ENCODE measurements around the gene COL27A1. TPM values are rescaled to one million over a fixed set of nuclear protein-coding genes. Genes with fewer than 3 reads are reported as not detected.
A peak's percentile ranks its signal among the peaks of the same experiment; 100 is the strongest.

The COL27A1 gene
- total and polyA plus RNA-seq, 2 experiments from 2014 or later, result 44.6 to 47.0 TPM

GRCh38 chr9:114301798-114302565 lies 146.6 kb downstream of the COL27A1 start:
- DNase-seq (ENCODE audit: low spot score), result no peak
- Histone ChIP-seq H3K4me1 (ENCODE audit: insufficient read depth) (no peaks in the 10 kb centered on the region), H3K27ac (no peak overlapping the region), H3K27me3 (no peaks in the 10 kb centered on the region), H3K9me2 (replicated peaks; ENCODE audit: insufficient read depth) (no peaks in the 10 kb centered on the region), H3K4me3 (no peak overlapping the region), H4K20me1 (ENCODE audit: insufficient read depth, poor library complexity, severe bottlenecking) (no peaks in the 10 kb centered on the region), H3K9me3 (ENCODE audit: low read depth) (no peaks in the 10 kb centered on the region), H3K36me3 (replicated peaks; ENCODE audit: insufficient read depth, low read depth) (no peaks in the 10 kb centered on the region), H3K79me2 (no peaks in the 10 kb centered on the region), H2AFZ (no peak overlapping the region), H3K4me2 (no peak overlapping the region)
- TF ChIP-seq CTCF (IDR thresholded peaks at IDR 0.05; ENCODE audit: poor library complexity) (no peak), EZH2 (IDR thresholded peaks at IDR 0.05; ENCODE audit: borderline replicate concordance) (no peak), EZH2phosphoT487 (IDR thresholded peaks at IDR 0.05; ENCODE audit: low read depth, severe bottlenecking, unreplicated experiment) (no peak)
- 87% methylated on average over 15 of the region's 15 CpGs for WGBS (ENCODE audit: low lambda C conversion rate, missing lambda C conversion rate)

GRCh38 chr9:114302727-114303126 lies 147.4 kb downstream of the COL27A1 start:
- Histone ChIP-seq H3K27me3 (no peaks in the 10 kb centered on the region), H3K36me3 (replicated peaks; ENCODE audit: insufficient read depth, low read depth) (no peaks in the 10 kb centered on the region), H2AFZ (no peak overlapping the region), H3K9me2 (replicated peaks; ENCODE audit: insufficient read depth) (no peaks in the 10 kb centered on the region), H4K20me1 (ENCODE audit: insufficient read depth, poor library complexity, severe bottlenecking) (no peaks in the 10 kb centered on the region), H3K4me2 (no peak overlapping the region), H3K4me3 (no peak overlapping the region), H3K27ac (no peak overlapping the region), H3K4me1 (ENCODE audit: insufficient read depth) (no peaks in the 10 kb centered on the region), H3K79me2 (no peaks in the 10 kb centered on the region), H3K9me3 (ENCODE audit: low read depth) (no peaks in the 10 kb centered on the region)
- no peak for TF ChIP-seq EZH2 (IDR thresholded peaks at IDR 0.05; ENCODE audit: borderline replicate concordance)
- no peak for TF ChIP-seq EZH2phosphoT487 (IDR thresholded peaks at IDR 0.05; ENCODE audit: low read depth, severe bottlenecking, unreplicated experiment)
- no peak for TF ChIP-seq CTCF (IDR thresholded peaks at IDR 0.05; ENCODE audit: poor library complexity)
- no peak for DNase-seq (ENCODE audit: low spot score)
- WGBS (ENCODE audit: low lambda C conversion rate, missing lambda C conversion rate), result 88% methylated on average over 6 of the region's 6 CpGs

- DNase-seq (ENCODE audit: low spot score), result no peak
- Histone ChIP-seq H2AFZ (no peak overlapping the region), H3K27ac (no peak overlapping the region), H3K4me2 (no peak overlapping the region), H3K36me3 (replicated peaks; ENCODE audit: insufficient read depth, low read depth) (no peaks in the 10 kb centered on the region), H3K27me3 (no peaks in the 10 kb centered on the region), H3K9me2 (replicated peaks; ENCODE audit: insufficient read depth) (no peaks in the 10 kb centered on the region), H3K9me3 (ENCODE audit: low read depth) (no peaks in the 10 kb centered on the region), H4K20me1 (ENCODE audit: insufficient read depth, poor library complexity, severe bottlenecking) (no peaks in the 10 kb centered on the region), H3K4me3 (no peak overlapping the region), H3K79me2 (no peaks in the 10 kb centered on the region), H3K4me1 (ENCODE audit: insufficient read depth) (no peaks in the 10 kb centered on the region)
- 76% methylated on average over 5 of the region's 5 CpGs for WGBS (ENCODE audit: low lambda C conversion rate, missing lambda C conversion rate)
- no peak for TF ChIP-seq EZH2 (IDR thresholded peaks at IDR 0.05; ENCODE audit: borderline replicate concordance)
These were observed 148.2 kb downstream of the COL27A1 start for GRCh38 chr9:114303571-114303970.

- Histone ChIP-seq H3K4me2 (no peak overlapping the region), H4K20me1 (ENCODE audit: insufficient read depth, poor library complexity, severe bottlenecking) (no peaks in the 10 kb centered on the region), H3K4me3 (no peak overlapping the region), H2AFZ (no peak overlapping the region), H3K27ac (no peak overlapping the region), H3K4me1 (ENCODE audit: insufficient read depth) (no peaks in the 10 kb centered on the region), H3K9me3 (ENCODE audit: low read depth) (no peaks in the 10 kb centered on the region), H3K9me2 (replicated peaks; ENCODE audit: insufficient read depth) (no peaks in the 10 kb centered on the region), H3K79me2 (no peaks in the 10 kb centered on the region), H3K36me3 (replicated peaks; ENCODE audit: insufficient read depth, low read depth) (no peaks in the 10 kb centered on the region), H3K27me3 (no peaks in the 10 kb centered on the region)
- peak; percentile 3 for DNase-seq (ENCODE audit: low spot score)
- no peak for TF ChIP-seq EZH2phosphoT487 (IDR thresholded peaks at IDR 0.05; ENCODE audit: low read depth, severe bottlenecking, unreplicated experiment)
- no peak for TF ChIP-seq EZH2 (IDR thresholded peaks at IDR 0.05; ENCODE audit: borderline replicate concordance)
- no peak for TF ChIP-seq CTCF (IDR thresholded peaks at IDR 0.05; ENCODE audit: poor library complexity)
- 95% methylated on average over 4 of the region's 4 CpGs for WGBS (ENCODE audit: low lambda C conversion rate, missing lambda C conversion rate)
These were observed 148.6 kb downstream of the COL27A1 start for GRCh38 chr9:114303977-114304376.
